CD4-positive, alpha-beta T cell treated with Interleukin-17A for 4 hours (primary cell): ENCODE results near the gene KMT5B.

Experiments
- DNase-seq: peaks from one replicate; pipeline ENCODE4 v3.0.0-alpha.2; 2020; ENCODE audit warnings: mixed read lengths

Gene KMT5B

DNA sequence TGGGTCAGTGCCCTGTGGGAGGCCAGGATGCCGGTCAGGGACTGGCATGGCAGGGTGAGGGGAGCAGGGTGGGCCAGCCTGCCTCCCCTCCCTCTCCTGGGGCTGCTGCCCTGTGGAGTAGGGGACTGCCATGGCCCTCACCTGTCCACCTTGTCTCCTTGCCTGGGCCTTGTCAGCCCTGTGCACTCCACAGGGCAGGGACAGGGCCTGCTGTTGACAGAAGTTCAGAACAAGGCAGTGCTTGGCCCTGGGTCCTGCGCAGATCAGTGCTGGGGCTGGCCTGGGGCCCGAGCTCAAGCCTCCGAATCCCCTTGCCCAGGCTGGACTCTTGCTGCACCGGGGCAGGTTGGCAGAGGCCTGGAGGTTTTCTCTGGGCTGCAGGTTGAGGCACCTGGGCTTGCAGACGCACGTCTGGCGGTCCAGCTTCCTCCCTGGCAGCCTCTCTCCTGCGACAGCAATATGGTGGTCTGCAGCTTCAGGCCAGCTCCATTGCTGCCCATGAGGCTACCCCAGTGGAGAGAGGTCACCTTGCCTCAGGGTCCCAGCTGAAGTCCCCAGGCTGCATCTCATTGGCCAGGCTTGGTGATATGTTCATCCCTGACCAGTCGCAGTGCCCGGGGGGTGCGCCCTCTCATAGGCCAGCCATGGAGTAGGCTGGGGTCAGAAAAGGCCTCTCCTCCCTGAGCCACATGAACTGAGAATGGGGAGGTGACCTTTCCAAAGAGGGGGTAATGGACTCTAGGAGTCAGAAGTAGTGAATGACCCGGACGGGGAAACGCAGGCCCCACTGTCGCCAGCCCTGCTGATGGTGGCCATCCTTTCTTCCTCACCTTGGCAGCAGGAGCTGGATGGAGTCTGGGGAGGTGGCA lies 70.4 kb downstream of the KMT5B start:
- DNase-seq = no peak

DNA sequence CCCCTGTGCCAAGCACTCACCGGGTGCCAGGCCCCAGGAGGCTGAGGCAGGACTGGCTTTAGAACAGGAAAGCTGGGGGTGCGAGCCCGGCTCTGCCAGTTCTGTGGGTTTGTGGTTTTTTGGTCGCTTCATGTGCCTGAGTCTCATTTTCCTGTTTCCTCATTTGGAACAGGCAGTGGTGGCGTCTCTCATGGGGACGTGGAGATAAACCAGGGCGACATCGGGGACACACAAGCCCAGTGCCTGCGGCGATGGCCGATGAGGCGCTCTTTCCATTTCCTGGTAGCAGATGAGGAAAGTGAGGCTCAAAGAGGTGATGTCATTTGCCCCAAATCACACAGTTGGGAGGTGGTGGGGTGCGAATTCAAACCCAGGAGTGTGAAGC lies 71.1 kb downstream of the KMT5B start:
- DNase-seq = peak; percentile 27

DNA sequence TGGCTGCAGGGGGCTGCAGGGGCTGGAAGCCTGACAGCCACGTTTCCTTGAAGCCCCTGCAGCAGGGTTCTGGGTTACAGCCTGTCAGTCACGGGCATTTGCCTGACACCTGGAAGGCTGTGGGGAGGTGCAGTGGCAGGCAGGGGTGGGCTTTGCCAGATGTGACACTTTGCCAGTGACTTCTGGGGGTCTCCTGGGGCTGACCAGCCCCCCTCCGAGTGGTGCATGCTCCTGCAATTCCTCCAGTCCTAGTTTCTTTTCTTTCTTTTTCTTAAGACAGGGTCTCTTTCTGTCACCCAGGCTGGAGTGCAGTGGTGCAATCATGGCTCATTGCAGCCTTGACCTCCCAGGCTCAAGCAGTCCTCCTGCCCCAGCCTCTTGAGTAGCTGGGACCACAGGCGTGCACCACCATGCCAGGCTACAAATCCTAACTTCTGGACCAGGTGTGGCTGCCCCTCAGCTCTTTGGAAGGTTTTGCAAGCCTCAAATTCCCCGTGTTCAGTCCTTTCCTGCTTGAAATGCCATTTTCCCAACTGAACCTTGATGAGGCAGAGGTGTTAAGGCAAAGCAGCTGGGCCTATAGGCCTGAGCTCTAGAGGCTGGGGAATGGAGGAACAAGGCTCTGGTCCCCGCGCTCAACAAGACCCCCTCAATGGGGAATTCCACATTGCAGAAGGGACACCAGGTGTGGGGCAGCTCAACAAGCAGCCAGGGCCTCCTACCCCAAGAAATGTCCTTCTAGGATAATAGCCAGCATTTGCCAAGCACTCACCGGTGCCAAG lies 71.7 kb downstream of the KMT5B start:
- DNase-seq = no peak

DNA sequence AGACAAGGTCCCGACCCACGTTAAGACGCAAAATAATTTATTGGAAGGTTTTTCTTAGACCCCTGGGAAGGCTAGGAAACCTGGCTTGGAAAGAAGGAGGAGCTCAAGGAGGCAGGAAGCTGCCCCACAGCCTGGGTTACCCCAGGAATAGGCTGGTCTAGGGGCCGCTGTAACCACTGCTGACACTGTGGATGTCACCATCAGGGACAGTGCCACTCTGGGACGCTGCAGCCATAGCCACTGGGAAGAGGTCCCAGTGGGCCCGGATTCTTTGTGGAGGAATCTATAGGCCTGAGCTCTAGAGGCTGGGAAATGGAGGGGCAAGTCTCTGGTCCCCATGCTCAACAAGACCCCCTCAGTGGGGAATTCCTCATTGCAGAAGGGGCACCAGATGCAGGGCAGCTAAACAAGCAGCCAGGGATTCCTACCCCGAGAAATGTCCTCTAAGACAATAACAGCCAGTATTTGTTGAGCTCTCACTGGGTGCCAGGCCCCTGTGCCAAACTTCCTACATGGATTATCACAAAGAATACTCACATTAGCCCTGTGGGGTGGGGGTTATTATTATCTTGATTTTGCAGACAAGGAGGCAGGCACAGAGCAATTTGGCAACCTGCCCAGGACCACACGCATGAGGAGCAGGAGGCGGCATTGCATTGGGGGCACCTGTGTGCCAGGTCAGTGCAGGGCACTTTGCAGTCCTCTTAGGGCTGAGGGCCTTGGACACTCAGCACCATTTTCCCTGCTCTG lies 72.4 kb downstream of the KMT5B start:
- no peak for DNase-seq

DNA sequence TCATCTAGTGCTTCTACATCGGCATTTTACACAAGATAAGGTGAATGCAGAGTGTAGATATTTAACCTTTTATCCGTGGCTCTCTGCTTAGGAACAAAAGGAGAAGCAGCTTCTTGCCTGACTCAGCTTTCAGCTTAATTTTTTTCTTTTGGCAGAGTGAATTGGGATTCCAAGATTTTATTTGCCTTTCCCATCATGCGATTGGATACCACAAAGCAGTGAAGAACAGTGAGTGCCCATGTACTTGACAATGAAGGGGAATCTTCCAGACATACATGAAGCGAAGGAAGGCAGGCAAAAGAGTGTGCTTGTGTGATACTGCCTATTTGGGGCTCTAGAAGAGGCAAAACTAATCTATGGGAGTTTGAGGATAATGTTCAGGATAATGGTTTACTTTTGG lies 74.9 kb downstream of the KMT5B start:
- no peak for DNase-seq

DNA sequence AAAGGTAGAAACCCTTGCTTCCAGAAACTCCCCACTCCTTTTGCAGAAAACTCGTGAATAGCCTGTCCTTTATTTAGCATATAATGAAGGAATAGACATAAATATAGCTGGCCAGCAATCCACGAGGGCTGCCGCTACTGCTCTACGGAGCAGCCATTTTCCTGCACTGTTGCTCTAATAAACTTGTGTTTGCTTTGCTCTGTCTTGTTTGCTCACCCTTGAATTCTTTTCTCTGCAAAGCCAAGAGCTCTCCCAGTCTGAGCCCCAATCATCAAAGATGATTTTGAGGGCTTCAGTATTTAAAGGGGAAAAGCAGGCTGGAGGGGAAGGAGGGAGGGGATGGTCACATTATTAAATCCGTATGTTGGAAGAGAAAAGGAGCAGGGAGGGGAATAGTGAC lies 75.3 kb downstream of the KMT5B start:
- no peak for DNase-seq

DNA sequence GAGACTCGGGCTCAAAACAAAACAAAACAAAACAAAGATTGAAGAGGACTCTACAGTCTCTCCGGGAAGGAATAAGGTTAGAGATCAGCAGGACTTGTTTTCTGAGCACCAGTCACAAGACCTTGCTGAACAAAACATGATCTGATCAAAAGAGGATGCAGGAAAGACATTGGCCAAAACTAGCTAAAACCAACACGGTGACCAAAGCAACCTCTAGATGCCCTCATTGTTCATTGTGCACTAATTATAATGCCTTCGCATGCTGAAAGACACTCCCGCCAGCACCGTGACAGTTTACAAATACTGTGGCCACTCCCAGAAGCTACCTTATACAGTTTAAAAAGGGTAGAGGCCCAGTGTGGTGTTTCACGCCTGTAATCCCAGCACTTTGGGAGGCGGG lies 76.2 kb downstream of the KMT5B start:
- no peak for DNase-seq

DNA sequence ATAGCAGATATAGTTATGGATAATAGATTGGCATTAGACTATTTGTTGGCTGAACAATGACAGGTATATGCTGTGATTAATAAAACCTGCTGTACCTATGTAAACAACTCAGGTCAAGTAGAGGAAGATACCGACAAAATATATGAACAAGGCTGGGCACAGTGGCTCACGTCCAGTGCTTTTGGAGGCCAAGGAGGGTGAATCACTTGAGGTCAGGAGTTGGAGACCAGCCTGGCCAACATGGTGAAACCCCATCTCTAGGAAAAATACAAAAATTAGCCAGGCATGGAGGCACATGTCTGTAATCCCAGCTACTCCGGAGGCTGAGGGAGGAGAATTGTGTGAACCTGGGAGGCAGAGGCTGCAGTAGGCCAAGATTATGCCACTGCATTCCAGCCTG lies 77.9 kb downstream of the KMT5B start:
- DNase-seq = no peak

DNA sequence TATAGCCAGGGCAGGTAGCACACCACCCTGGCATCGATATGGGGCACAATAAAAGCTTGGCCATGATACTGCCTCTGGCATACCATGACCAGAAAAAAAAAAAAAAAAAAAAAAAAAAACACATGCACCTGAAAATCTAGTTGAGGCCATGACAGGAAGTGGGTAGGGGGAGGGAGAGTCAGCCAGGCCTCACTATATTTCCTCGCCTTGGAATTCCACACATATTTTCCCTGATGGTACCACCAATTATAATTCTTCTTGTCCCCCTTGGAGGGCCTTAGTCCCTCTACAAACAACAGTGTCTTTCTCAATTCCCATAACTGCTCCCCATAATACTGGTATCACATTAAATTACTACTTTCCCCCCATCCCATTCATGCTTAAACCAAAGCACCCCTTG lies 79.3 kb downstream of the KMT5B start:
- no peak for DNase-seq

DNA sequence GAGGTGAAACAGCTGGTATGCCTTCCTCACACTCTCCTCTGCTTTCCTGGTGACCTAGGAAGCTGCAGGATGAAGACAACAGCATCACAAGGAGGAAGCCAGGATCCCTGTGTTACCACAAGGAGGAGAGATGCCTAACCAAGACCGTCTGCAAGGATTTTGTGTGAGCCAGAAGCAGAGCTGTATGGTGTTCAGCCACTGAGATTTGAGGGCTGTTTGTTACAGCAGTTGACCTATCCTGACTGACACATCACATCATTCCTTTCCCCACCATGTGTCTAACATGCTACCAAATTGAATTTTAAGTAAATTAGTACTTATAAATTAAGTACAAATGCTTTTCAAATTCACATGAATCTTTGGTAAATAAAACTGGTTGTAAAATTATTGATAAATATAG lies 83.0 kb downstream of the KMT5B start:
- DNase-seq = no peak

DNA sequence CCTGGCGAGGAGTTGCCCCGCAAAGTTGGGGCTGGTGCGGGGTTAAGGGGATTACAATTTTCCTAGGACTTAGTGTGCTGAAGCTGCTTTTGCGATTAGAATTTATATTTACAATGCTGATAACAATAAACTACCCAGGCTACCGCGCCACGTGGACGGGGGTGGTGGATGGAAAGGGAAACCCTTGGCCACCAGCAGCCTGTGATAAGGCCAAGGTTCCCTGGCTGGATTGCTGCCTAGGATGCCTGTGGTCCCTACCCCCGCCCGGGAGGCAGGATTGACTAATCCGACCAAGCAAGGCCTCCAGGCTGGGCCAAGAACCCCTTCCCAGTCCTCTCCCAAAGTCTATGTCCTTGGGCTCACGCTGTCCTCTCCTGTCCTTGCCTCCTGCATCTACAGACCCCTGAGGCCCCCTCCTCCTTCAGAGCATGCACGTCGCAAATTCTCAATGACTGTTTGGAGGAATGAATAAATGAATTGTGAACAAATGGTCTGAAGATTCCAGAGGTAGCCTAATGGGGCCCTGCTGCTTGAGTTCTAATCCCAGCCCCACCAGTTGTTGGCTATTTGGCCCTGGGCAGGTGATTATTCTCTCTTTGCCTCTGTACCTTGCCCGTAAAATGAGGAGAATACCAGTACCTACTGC lies 84.3 kb downstream of the KMT5B start:
- DNase-seq = no peak

DNA sequence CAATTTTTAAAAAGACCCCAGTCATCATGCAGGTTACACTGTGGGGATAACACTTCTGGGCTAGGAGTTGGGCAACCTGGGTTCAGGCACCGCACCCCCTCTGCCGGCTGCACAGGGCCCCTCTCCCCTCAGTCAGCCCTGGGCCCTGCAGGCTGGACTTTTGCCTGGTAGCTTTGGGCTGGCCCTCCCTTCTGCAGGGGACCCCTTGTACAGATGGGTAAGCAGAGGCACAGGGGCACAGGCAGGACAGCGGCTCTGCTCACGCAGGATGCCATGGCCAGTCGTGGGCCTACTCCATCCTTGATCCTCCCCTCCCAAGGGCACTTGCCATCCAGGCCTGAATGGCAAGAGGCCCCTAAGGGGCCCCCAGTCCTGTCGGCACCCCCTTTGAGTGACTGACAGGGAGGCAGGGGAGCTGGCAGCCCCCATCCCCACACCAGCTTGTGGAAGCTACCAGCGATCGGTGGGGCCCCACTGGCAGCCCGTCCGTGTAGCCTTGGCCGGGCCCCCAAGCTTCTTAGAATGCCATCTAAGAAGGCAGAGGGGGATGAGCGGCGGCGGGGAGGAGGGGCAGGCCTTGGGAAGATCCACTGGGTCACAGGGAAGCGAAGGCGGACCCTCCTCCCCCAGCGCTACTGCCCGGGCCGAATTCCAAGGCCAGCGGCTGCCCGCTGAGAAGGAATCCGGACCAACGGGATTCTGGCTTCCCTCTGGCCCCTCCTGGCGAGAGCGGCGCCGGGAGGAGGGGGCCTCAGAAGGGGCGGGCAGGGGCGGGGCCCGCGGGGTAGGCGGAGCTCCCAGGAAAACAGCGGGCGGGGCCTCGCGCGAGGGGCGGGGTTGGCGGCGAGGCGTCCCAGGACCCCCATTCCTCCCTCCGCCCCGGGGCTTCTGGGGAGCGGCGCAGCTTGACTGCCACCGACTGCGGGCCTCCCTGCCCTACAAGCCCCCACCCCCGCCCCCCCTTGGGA lies 85.1 kb downstream of the KMT5B start:
- no peak for DNase-seq

DNA sequence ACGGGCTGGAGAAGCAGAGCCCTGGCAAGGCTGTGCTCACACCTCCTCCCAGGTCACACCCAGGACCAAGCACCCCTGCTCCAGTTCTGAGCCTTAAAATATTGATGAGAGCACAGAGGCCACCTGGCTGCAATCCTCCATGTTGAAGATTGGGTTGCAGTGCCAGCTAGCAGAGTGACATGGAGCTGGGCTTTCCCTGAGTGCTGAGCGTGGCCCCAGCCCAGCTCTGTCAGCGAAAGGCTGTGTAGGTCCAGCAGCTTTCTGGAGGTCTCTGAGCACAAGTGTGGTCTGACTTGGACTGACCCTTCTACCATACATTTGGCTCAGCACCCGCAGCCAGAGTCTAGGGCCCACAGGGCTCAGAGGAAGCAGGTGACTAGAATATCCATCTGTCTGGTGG lies 87.9 kb downstream of the KMT5B start:
- DNase-seq = no peak

DNA sequence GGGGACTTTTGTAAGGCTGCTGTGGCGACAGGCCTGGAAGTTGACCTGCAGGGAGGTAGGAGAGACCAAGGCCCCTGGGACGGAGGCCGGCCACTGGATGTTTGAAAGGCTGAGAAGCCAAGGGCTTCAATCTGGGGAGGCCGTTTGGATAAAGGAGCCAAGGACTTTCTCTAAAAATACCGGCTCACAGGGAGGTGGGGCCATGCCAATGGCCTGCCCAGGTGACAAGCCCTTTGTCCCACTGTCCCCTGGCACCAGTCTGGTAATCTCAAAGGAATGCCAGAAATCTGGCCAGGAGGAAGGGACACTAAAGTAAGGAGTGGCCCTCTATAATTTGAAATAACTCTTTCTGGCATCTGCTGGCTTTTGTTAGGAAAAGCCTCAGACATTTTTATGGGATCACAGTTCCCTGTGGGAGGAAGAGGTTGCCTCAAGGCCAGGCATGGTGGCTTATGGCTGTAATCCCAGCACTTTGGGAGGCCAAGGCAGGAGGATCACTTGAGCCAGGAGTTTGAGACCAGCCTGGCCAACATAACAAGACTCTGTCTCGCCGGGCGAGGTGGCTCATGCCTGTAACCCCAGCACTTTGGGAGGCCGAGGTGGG lies 90.1 kb downstream of the KMT5B start:
- DNase-seq = no peak

DNA sequence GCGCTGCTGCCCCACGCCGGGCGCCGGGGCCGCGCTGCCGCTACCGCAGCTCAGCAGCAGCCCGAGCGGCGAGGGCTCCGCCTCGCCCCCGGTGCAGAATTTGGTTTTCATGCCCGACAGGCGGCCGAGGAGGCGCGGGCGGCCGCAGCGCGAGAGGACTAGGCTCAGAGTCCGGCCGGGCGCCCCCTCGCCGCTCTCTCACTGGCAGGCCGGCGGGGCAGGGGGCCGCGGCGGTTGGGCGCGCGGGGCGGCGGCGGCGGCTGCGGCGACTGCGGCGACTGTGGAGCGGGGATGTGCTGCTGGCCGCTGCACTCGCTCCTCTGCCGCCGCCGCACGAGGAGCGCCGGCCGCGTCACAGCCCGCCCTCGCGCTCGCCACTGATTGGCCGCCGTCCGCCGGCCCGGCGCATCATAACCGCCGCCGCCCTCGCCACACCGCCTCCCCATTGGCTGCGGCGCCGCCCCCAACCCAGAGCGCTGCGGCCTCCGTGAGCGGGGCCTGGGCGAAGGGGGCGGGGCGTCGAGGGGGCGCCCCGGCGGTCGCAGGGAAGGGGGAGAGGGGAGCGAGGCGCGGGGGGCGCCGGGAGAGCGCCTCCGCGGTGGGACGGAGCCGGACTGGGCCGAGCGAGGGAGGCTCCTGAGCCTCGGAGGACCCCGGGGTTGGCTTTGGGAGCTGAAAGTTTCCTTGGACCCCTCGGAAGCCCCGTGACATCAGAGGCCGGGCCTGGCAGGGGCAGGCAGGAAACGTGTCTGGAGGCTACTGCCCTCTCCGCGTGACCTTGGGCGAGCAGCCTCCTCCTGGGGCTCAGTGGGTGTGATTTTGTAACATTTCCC lies 91.8 kb downstream of the KMT5B start, which contains the start of gene CHKA:
TSS of gene CHKA (minus strand) at position 322 of the 833 bp plus-strand sequence. CDS start at position 111, 211 bp downstream.
- DNase-seq = peak; percentile 90

DNA sequence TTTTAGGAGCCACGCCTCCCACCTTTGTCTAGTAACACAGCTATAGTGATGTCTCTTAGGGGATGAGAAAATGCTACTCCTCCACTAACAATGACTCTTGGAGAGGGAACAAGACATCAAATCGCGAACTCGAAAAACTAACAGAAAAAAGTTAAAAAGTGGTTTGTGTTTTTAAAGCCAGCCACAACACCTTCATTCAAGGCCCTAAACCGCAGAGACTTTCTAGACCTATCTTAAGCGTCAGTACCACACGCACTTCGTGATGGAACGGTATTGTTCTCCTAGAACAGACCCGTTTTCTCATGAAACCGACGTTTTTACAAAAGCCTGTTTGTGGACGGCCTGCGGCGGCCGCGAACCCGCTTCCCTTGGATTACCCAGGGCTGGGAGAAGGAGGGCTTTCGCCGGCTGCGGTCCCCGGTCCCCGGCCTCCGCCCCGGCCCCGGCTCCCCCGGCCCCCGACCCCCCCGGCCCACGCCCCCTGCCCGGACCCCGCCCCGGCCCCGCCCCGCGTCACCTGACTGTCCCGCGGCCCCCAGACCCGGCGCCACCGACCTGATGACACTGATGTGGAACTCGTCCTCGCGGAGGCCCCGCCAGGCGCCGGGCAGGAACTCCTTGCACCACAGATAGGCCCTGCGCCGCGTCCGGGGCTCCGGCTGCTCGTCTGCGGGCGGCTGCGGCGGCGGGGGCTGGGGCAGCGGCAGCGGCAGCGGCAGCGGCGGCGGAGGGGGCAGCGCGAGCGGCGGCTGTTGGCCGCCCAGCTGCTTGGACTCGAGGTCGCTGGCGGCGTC lies 92.6 kb downstream of the KMT5B start:
- DNase-seq = peak; percentile 61

DNA sequence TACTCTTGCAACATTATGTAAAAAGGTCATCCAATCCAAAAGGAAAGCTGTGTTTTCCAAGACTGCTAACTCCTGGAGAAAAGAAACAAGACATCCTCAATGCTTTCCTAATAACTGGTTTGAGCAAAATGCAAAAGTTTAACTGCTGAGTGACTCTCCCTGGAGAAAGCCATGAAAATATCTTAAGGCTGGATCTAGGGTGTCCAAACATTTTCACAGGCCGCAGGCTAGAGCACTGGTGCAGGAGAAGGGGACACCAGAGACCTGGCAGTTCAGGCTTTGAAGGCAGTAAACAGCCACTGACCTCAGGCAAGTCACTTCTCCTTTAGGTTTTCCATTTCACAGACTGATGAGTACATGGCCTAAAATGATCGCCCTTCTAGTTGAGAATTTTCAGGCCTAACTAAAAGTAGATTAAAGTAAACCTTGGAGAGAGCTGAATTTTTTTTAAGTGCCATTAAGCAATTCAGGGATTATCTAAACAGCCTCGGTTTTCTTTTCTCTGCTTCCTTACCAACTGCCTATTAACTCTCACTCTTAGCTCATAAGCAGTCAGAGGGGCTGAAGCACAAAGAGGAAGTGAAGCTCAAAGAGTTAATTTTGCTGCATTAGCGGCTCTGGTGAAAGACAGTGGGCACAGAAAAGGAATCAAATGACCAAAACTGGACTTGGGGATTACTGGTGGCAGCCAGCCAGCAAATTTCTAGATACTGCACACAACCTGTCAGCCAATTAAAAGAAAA lies 94.2 kb downstream of the KMT5B start:
- DNase-seq = no peak

DNA sequence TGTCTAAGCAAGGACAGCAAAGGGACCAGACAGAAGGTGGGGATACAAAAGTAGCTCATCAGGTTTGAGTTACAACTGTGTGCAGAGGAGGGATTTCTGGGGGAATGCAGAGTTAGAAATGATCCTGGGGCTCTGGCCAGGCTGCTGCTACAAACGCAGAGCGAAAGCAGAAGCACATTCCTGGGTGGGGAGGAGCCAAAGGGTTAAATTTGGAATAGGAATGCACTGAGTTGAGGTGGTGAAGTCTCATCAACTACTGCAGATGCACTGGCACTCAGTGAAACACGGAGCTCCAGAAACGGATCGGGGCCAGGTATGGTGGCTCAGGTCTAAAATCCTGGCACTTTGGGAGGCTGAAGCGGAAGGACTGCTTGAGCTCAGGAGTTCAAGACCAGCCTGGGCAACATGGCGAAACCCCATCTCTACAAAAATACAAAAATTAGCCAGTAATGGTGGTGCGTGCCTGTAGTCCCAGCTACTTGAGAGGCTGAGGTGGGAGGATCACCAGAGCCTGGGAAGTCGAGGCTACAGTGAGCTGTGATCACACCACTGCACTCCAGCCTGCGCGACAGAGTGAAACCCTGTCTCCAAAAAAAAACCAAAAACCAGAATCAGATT lies 95.1 kb downstream of the KMT5B start:
- no peak for DNase-seq
